Measurements from ENCODE around the gene OR10G7.

DNA sequence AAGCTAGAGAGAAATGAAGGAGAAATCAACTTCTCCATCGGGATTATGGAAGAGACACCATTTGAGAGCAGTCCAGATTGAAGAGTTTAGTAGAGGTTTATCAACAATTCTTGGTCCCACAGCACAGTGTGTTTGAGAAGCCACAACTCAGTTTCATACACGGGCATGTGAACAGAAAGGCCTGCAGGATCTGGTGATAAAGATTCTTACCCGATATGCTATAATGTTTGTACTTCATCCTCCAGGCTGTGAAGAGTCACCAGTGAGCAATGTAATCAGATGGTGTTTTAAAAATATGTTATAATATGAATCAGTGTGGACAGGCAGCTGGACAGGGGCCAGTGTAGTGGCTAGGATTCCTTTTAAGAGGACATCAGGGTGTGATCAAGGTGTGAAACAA lies 44.5 kb upstream of the OR10G7 start:
- TF ChIP-seq, protein P1, sequence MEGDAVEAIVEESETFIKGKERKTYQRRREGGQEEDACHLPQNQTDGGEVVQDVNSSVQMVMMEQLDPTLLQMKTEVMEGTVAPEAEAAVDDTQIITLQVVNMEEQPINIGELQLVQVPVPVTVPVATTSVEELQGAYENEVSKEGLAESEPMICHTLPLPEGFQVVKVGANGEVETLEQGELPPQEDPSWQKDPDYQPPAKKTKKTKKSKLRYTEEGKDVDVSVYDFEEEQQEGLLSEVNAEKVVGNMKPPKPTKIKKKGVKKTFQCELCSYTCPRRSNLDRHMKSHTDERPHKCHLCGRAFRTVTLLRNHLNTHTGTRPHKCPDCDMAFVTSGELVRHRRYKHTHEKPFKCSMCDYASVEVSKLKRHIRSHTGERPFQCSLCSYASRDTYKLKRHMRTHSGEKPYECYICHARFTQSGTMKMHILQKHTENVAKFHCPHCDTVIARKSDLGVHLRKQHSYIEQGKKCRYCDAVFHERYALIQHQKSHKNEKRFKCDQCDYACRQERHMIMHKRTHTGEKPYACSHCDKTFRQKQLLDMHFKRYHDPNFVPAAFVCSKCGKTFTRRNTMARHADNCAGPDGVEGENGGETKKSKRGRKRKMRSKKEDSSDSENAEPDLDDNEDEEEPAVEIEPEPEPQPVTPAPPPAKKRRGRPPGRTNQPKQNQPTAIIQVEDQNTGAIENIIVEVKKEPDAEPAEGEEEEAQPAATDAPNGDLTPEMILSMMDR (IDR thresholded peaks at IDR 0.05) = no peak
- no peak for TF ChIP-seq POLR2A (IDR thresholded peaks at IDR 0.05)
